Spleen (tissue), 11 donors: ENCODE measurements around the gene CD47. TPM values are rescaled to one million over a fixed set of nuclear protein-coding genes. Genes with fewer than 3 reads are reported as not detected.

Experiments
- DNase-seq: peaks from one replicate; pipeline ENCODE4 v3.0.0-alpha.2; 2020
- H3K27ac ChIP-seq, 8 donors: fragments of 200-600 bp; sonication (generic) in 7 of 8; 1 replicate in 4 of 8; 2 replicates in 4 of 8; pipeline versions ENCODE4 v1.5.0 to v1.8.0; 2016 to 2021; ENCODE audit warnings: inconsistent platforms in 4 of 8, mild to moderate bottlenecking in 4 of 8, moderate library complexity in 1 of 8
- H3K27me3 ChIP-seq, 7 donors: fragments of 200-600 bp; sonication (generic) in 6 of 7; replicated peaks in 1 of 7; 1 replicate in 4 of 7; 2 replicates in 3 of 7; pipeline versions ENCODE4 v1.5.0 to v1.8.0; 2016 to 2021; ENCODE audit warnings: inconsistent platforms in 3 of 7, mild to moderate bottlenecking in 1 of 7
- H3K36me3 ChIP-seq, 6 donors: fragments of 200-600 bp; sonication (generic) in 5 of 6; 1 replicate in 4 of 6; 2 replicates in 2 of 6; pipeline versions ENCODE4 v1.5.0 to v1.8.0; 2016 to 2021; ENCODE audit warnings: inconsistent platforms in 2 of 6
- H3K4me1 ChIP-seq, 6 donors: fragments of 200-600 bp; sonication (generic) in 5 of 6; 1 replicate in 3 of 6; 2 replicates in 3 of 6; pipeline versions ENCODE4 v1.5.0 to v1.8.0; 2016 to 2021; ENCODE audit warnings: inconsistent platforms in 3 of 6
- H3K4me3 ChIP-seq, 8 donors: fragments of 200-600 bp; sonication (generic) in 7 of 8; 1 replicate in 4 of 8; 2 replicates in 4 of 8; pipeline versions ENCODE4 v1.5.0 to v1.8.0; 2016 to 2021; ENCODE audit warnings: inconsistent platforms in 4 of 8, mild to moderate bottlenecking in 4 of 8, moderate library complexity in 2 of 8
- H3K9me3 ChIP-seq, 8 donors: fragments of 200-600 bp; sonication (generic) in 7 of 8; 1 replicate in 4 of 8; 2 replicates in 4 of 8; pipeline versions ENCODE4 v1.5.0 to v1.8.0; 2016 to 2021; ENCODE audit warnings: inconsistent platforms in 4 of 8
- CTCF ChIP-seq, 11 experiments: fragments of 200-600 bp in 7 of 11; fragments of 450-650 bp in 4 of 11; sonication (generic) in 4 of 11; IDR thresholded peaks in 8 of 11; conservative IDR thresholded peaks in 3 of 11; 1 replicate in 7 of 11; 2 replicates in 4 of 11; pipeline versions ENCODE4 v1.4.0 to v1.8.0; 2016 to 2021; ENCODE audit warnings: antibody characterized with exemption in 11 of 11, inconsistent platforms in 4 of 11, mild to moderate bottlenecking in 1 of 11
- POLR2A ChIP-seq, 3 donors: fragments of 450-650 bp; IDR thresholded peaks; one replicate each; pipeline ENCODE4 v1.5.1; 2017; ENCODE audit warnings: antibody characterized with exemption in 3 of 3, mild to moderate bottlenecking in 1 of 3
- POLR2AphosphoS5 ChIP-seq, 3 donors: sonication (generic); formaldehyde crosslinking; IDR thresholded peaks; one replicate each; pipeline ENCODE4 v1.5.1; 2017; ENCODE audit warnings: antibody characterized with exemption in 3 of 3
- WGBS, 5 donors: extraction: QIAGEN DNeasy Blood & Tissue Kit in 3 of 5; methylation state at CpG; one replicate each; pipeline versions ENCODE4 v1.1.5 to v1.1.7; 2013 to 2018; 5-methylcytosine and 5-hydroxymethylcytosine counted together
- intact Hi-C: fragments of 100-400 bp; cut with DNase I; formaldehyde crosslinking; loops from one replicate; pipeline ENCODE4 v1.15.0; 2023; ENCODE audit warnings: low total_unique reads
- polyA plus RNA-seq, 3 donors: library from polyadenylated mRNA; stranded (reverse); fragments of 200-250 nt; gene quantifications; one replicate each; pipeline ENCODE4 v1.2.1, GENCODE V29; 2013
- total RNA-seq, 7 donors: library from RNA; depleted of rRNA in 3 of 7; stranded (reverse); fragments of >200 nt in 3 of 7; fragmentation: NEBNext Ultra II Directional in 4 of 7; extraction: Animal tissue kit (Norgen Biotek cat#: 25700) in 4 of 7; gene quantifications; one replicate each; pipeline versions ENCODE4 v1.1.0 to v1.2.1, GENCODE V29; 2016 to 2021
- donor health status: healthy with polysubstance abuse.
- donor health status: DM: no; HTN: no; CAD: no; lungs with moderate emphysema.
- donor health status: DM: no; HTN: no; CAD: no.
- donor health status: Bipolar disorder and iron deficiency.
- donor health status: healthy.
- donor health status: DM: no; HTN: no; CAD: no.
- donor health status: DM: yes; HTN: yes; CAD: no.

The CD47 gene
- total and polyA plus RNA-seq, 10 donors = 48.2 to 156 (median 125) TPM

- Histone ChIP-seq H3K27me3 (no peaks in the 10 kb centered on the region), H3K27ac (no peak overlapping the region), H3K4me1 (no peaks in the 10 kb centered on the region), H3K9me3 (no peaks in the 10 kb centered on the region), H3K4me3 (no peak overlapping the region), H3K36me3 (no peaks in the 10 kb centered on the region)
- no peak for DNase-seq
- intact Hi-C loops = no loop called here
- no peak for TF ChIP-seq POLR2AphosphoS5 (IDR thresholded peaks at IDR 0.05)
- TF ChIP-seq CTCF (IDR thresholded peaks at IDR 0.05 in 8 of 11, conservative IDR thresholded peaks at IDR 0.05 in 3 of 11) = no peak
- TF ChIP-seq POLR2A (IDR thresholded peaks at IDR 0.05) = no peak
- 25 to 43% (median 35%) methylated on average over 8 of the region's 8 CpGs for WGBS, 5 donors
Measured at GRCh38 chr3:108018552-108018951, 72.3 kb downstream of the CD47 start.

GRCh38 chr3:108017587-108017986, 73.2 kb downstream of the CD47 start:
- 84 to 96% (median 92%) methylated on average over 4 of the region's 4 CpGs for WGBS, 5 donors
- Histone ChIP-seq H3K9me3 (no peaks in the 10 kb centered on the region), H3K36me3 (no peaks in the 10 kb centered on the region), H3K27ac (no peak overlapping the region), H3K27me3 (no peaks in the 10 kb centered on the region), H3K4me1 (no peaks in the 10 kb centered on the region), H3K4me3 (no peak overlapping the region)
- TF ChIP-seq POLR2AphosphoS5 (IDR thresholded peaks at IDR 0.05) (no peak), CTCF (IDR thresholded peaks at IDR 0.05 in 8 of 11, conservative IDR thresholded peaks at IDR 0.05 in 3 of 11) (no peak)
- intact Hi-C loops = no loop called here
- DNase-seq = no peak

- Histone ChIP-seq H3K9me3 (no peaks in the 10 kb centered on the region), H3K4me1 (peaks cover 0 to 4% (median 0%) of the 10 kb centered on the region in 6 donors), H3K36me3 (no peaks in the 10 kb centered on the region), H3K27ac (no peak overlapping the region), H3K27me3 (no peaks in the 10 kb centered on the region), H3K4me3 (no peak overlapping the region)
- DNase-seq = no peak
- 92 to 100% (median 97%) methylated on average over 2 of the region's 2 CpGs for WGBS, 5 donors
- intact Hi-C loops = no loop called here
- TF ChIP-seq POLR2AphosphoS5 (IDR thresholded peaks at IDR 0.05) (no peak), CTCF (IDR thresholded peaks at IDR 0.05 in 8 of 11, conservative IDR thresholded peaks at IDR 0.05 in 3 of 11) (no peak), POLR2A (IDR thresholded peaks at IDR 0.05) (no peak)
Measured at GRCh38 chr3:108014943-108015342, 75.9 kb downstream of the CD47 start.

- Histone ChIP-seq H3K36me3 (no peaks in the 10 kb centered on the region), H3K4me3 (no peak overlapping the region), H3K27me3 (no peaks in the 10 kb centered on the region), H3K9me3 (no peaks in the 10 kb centered on the region), H3K27ac (no peak overlapping the region), H3K4me1 (peaks cover 0 to 4% (median 0%) of the 10 kb centered on the region in 6 donors)
- intact Hi-C loops = no loop called here
- DNase-seq = no peak
- 86 to 91% (median 87%) methylated on average over 8 of the region's 8 CpGs for WGBS, 5 donors
- TF ChIP-seq POLR2A (IDR thresholded peaks at IDR 0.05) = no peak
- TF ChIP-seq CTCF (IDR thresholded peaks at IDR 0.05 in 8 of 11, conservative IDR thresholded peaks at IDR 0.05 in 3 of 11) = no peak
- no peak for TF ChIP-seq POLR2AphosphoS5 (IDR thresholded peaks at IDR 0.05)
Measured at GRCh38 chr3:108013141-108014055, 77.4 kb downstream of the CD47 start.
